ENCODE results near the gene CEP164.
"Not testable (repeated sequence)": the region's sequence is repeated elsewhere in the genome, so short reads cannot be mapped to it uniquely, and the experiment has no call there.

CEP164 gene

DNA sequence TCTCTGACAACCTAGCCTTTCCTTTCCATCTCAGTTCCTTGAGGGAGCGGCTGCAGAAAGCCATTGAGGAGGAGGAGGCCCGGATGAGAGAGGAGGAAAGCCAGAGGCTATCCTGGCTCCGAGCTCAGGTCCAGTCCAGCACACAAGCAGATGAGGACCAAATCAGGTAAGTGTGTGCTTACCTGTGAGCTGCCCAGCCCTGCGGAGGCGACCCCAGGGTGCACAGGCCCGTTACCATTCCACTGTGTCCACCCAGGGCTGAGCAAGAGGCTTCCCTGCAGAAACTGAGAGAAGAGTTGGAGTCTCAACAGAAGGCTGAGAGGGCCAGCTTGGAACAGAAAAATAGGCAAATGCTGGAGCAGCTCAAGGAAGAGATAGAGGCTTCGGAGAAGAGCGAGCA, 63.1 kb downstream of the CEP164 start:
- peak in 1 of 10 donors; percentile 78 for DNase-seq
- intact Hi-C loops (cut with DNase I) = no loop called here

DNA sequence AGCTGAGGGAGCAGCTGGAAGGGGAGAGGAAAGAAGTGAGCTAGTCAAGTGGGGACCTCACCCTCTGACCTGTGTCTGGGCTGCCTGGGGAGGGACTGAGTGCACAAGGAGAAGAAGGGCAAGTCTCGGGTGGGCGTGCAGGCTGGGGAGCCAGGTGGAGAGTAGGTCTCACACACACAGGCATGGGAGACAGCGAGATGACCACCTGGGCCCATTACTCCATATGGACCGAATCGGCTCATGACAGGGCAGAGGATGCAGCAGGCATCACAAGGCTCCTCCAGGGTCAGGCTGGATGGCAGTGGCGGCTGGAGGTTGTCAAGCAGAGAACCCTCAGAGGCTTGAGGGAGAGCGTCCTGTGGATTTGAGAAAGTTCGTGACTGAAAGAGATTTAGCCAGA, 63.5 kb downstream of the CEP164 start:
- no peak for DNase-seq
- intact Hi-C loops (cut with DNase I) = no loop called here

DNA sequence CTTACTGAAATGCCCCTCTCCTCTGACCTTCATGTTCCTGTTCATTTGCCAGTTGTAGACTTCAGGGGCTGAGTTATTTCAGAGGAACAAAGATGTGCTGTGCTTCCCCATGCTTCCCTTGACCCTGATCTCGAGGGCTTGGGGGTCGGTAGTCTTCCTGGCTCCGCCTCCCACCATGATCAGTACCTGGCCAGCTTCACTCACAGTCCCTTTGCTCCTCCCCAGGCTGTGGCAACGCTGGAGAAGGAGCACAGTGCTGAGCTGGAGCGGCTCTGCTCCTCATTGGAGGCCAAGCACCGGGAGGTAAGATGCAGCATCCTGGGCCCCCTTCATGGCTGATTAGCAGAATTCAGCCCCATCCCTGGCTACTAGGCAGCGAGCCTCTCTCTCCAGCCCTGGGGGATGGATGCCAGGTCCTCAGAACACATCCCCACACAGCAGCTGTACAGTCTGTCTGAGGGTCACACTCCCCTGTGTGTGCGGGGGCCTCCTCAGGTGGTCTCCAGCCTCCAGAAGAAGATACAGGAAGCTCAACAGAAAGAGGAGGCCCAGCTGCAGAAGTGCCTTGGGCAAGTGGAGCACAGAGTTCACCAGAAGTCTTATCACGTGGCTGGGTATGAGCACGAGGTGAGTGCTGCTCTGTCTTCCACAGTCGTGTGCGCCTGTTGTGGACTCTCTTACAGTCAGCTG, 64.5 kb downstream of the CEP164 start:
- peak in 1 of 10 donors; percentile 24 for DNase-seq
- intact Hi-C loops (cut with DNase I) = no loop called here

DNA sequence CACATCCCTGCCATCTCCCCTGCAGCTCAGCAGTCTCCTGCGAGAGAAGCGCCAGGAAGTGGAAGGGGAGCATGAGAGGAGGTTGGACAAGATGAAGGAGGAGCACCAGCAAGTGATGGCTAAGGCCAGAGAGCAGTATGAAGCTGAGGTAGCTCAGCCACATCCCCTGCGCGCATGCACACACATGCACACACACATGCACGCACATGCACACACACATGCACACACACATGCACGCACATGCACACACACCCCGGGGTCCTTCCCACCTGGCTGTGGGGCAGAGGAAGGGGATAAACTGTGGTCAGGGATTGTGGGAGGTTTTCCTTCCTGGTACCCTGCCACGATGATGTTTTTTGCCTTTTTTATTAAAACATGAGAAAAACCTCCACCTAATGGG, 65.3 kb downstream of the CEP164 start:
- peak in 1 of 10 donors; percentile 29 for DNase-seq
- intact Hi-C loops (cut with DNase I) = no loop called here

DNA sequence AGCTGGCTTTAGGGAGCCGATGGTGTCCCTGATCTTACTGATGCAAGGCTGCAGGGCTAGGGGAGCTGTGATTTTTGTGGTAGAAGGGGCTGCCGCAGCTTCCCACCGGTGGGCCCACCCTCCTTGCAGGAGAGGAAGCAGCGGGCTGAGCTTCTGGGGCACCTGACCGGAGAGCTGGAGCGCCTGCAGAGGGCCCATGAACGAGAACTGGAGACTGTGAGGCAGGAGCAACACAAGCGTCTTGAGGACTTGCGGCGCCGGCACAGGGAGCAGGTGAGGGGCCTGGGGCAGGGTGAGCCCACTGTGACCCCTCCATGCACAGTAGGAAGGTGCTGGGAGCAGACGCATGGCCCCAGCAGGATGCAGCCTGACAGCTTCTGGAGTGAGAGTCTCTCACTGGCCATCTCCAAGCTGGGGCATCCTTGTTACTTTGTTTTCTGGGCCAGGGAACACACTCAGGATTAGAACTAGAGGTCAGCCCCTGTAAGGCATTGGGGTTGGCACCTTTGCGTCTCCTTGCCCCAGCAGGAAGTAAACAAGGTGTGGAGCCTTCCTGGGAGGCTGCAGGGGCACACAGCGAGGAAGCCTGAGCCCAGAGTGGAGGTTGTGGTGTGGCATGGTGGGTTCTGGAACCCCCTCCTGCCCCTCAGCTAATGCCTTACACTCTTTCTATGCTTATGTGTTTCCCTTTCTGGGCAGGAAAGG, 66.7 kb downstream of the CEP164 start:
- DNase-seq = peak in 1 of 10 donors; percentile 56
- intact Hi-C loops (cut with DNase I) = no loop called here

DNA sequence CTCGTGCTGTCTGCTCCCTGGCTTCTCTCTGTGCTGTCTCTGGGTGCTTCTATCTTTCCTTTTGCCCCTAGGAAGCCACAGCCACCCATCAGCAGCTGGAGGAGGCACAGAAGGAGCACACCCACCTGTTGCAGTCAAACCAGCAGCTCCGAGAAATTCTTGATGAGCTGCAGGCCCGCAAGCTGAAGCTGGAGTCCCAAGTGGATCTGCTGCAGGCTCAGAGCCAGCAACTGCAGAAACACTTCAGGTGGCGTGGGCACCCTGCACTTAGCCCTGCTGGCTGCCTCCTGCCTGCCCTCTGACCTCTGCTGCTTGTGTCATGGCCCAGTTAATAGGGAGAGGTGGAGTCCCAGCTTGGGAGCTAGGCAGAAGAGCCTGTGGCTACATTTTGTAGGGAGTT, 67.8 kb downstream of the CEP164 start:
- no peak for DNase-seq
- intact Hi-C loops (cut with DNase I) = no loop called here

DNA sequence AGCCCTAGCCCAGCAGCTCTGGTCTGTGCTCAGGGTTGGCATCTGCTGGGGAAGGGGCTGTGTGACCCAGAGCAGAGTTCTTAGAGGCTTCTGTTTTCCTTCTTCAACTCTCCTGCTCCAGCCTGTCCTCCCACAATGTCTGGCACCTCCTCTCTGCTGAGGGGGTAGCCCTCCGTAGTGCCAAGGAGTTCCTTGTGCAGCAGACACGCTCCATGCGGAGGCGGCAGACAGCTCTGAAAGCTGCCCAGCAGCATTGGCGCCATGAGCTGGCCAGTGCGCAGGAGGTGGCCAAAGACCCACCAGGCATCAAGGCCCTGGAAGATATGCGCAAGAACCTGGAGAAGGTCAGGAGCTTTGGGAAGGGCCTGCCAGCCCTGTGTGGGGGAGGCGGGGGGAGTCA, 69.3 kb downstream of the CEP164 start:
- intact Hi-C loops (cut with DNase I) = no loop called here
- peak in 7 of 10 donors; percentile 20 to 92 (median 34) for DNase-seq

DNA sequence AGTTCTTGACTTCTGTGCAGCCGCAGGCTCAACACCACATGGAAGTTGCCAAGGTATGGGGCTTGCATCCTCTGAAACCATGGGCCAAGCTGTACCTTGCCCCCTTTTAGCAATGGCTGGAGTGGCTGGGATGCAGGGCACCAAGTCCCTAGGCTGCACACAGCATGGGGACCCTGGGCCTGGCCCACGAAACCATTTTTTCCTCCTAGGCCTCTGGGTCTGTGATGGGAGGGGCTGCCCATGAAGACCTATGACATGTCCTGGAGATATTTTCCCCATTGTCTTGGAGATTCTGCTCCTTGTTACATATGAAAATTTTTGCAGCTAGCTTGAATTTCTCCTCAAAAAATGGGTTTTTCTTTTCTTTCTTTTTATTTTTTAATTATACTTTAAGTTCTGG, 71.0 kb downstream of the CEP164 start:
- intact Hi-C loops (cut with DNase I); DNase-seq: not testable (repeated sequence)

DNA sequence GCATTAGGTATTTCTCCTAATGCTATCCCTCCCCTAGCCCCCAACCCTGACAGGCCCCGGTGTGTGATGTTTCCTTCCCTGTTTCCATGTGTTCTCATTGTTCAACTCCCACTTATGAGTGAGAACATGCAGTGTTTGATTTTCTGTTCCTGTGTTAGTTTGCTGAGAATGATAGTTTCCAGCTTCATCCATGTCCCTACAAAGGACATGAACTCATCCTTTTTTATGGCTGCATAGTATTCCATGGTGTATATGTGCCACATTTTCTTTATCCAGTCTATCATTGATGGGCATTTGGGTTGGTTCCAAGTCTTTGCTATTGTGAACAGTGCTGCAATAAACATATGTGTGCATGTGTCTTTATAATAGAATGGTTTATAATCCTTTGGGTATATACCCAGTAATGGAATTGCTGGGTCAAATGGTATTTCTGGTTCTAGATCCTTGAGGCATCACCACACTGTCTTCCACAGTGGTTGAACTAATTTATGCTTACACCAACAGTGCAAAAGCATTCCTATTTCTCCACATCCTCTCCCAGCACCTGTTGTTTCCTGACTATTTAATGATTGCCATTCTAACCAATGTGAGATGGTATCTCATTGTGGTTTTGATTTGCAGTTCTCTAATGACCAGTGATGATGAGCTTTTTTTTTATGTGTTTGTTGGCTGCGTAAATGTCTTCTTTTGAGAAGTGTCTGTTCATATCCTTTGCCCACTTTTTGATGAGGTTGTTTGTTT, 71.6 kb downstream of the CEP164 start:
- DNase-seq; intact Hi-C loops (cut with DNase I): not testable (repeated sequence)

DNA sequence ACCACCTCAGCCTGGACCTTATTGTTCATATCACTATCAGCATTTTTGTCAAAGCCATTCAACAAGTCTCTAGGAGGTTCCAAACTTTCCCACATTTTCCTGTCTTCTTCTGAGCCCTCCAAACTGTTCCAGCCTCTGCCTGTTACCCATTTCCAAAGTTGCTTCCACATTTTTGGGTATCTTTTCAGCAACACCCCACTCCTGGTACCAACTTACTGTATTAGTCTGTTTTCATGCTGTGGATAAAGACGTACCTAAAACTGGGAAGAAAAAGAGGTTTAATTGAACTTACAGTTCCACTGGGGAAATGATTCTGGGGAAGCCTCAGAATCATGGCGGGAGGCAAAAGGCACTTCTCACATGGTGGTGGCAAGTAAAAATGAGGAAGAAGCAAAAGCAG, 78.2 kb downstream of the CEP164 start:
- intact Hi-C loops (cut with DNase I); DNase-seq: not testable (repeated sequence)

DNA sequence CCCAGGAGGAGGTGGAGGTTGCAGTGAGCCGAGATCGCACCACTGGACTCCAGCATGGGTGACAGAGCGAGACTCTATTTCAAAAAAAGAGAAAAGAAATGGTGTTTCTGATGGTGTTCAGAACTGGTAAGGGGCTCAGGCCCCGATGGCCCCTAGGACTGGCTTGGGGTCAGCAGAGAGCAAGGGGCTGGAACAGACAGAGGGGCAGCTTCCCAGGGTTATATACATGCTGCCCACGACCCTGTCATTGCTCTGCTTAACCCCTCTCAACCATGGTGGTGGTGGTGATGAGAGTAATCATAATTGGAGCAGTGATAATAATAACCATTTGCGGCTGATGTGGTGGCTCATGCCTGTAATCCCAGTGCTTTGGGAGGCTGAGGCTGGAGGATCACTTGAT, 79.4 kb downstream of the CEP164 start:
- DNase-seq = no peak
- intact Hi-C loops (cut with DNase I) = no loop called here

DNA sequence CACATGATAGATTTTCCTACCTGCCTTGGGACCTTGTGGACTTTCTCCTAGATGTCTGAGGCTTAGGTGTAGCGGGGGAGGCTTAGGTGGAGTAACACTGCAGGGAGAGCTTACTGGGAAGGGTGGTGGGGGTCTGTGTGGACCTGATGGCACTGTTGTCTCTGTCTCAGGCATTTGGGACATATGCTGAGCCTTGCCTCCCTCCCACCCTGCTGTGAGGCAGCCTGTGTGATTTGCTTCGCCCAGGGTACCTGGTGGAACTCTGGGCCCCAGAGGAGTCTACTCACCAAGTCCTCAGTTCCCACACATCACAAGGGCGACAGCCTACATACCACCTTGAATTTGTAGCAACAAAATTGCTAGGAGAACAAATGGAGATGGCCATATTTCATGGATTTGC, 80.7 kb downstream of the CEP164 start:
- intact Hi-C loops (cut with DNase I) = no loop called here
- no peak for DNase-seq

DNA sequence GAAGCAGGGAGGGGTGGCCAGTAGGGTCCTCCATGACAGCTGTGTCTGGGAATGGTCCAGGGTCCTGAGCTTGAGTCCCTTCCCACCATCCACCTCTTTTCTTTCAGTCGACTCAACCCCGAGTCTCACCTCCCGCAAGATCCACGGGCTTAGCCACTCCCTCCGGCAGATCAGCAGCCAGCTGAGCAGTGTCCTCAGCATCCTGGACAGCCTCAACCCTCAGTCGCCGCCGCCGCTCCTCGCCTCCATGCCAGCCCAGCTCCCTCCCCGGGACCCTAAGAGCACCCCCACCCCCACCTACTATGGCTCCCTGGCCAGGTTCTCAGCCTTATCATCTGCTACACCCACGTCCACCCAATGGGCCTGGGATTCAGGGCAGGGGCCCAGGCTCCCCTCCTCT, 81.9 kb downstream of the CEP164 start:
- intact Hi-C loops (cut with DNase I) = no loop called here
- no peak for DNase-seq

DNA sequence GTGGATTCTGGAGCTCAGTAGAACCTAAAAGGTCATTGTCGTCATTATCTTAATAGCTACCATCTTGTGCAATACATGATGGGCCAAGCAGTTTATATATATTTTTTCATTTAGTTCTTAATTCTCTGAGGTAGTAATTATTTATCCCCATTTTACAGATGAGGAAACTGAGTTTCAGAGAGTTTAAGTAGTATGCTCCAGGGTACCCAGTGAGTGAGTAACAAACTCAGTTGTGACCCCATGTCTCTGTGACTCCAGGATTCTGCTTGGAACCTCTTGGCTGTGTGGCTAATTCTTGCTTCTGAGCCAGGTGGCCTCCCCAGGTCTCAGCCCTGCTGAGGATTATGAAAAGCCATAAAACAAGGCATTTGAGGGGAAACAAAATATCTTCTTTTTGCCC, 82.6 kb downstream of the CEP164 start:
- DNase-seq = no peak
- intact Hi-C loops (cut with DNase I) = no loop called here

DNA sequence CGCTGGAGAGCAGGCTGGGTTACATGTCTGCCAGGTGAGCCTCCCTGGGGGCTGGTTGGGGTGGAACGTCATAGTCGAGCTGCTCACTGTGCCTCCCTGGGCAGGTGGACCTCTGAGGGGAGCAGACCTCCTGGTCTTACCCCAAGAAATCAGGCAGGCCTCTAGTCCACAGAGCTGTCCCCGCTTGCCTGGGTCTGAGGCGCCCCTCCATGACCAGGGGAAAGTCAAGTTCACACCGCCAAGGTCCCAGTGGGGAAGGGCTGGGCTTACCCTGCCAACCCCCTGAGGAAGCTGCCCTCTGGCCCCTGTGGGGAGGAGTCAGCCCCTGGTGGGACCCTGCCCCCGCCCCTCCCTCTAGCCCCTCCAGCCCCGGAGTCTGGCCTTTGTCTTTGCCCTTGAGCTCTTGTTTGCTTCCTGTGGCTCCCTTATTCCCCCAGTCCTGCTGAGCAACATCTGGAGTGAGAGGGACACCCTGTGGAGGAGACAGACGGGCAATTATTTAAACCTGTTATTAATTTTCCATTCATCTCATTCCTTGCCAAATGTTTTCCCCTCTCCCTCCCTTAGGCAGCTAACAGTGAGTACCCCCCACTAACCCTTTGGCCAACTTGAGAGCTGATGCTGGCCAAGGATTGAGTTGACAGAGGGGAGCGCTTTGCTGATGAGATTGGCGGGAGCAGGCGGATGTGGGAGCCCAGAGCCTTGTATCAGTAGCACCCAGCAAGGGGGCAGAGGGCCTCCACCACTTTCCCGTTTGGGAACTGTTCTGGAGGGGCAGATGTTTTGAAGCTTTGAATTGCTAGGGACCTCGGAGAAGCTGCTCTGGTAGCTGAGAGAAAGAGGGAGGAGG, 83.4 kb downstream of the CEP164 start:
- intact Hi-C loops (cut with DNase I) = no loop called here
- peak in 1 of 10 donors; percentile 74 for DNase-seq

DNA sequence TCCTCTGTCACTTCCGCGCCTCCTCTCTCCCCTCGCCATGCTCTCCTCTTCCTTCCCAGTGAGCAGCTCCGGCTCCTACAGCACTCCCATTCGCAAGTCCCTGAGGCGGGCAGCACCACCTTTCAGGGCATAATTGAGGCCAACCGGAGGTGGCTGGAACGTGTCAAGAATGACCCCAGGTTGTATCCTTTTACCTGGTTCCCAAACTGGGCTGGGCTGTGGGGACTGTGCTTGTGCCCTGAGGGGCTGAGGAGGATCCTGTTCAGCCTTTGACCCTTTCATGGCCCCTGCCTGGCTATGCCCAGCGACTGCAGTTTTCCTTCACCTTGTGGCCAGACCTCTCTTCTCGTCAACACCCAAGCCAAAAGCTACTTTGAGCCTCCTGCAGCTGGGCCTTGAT, 84.1 kb downstream of the CEP164 start:
- intact Hi-C loops (cut with DNase I) = no loop called here
- DNase-seq = peak in 1 of 10 donors; percentile 53

DNA sequence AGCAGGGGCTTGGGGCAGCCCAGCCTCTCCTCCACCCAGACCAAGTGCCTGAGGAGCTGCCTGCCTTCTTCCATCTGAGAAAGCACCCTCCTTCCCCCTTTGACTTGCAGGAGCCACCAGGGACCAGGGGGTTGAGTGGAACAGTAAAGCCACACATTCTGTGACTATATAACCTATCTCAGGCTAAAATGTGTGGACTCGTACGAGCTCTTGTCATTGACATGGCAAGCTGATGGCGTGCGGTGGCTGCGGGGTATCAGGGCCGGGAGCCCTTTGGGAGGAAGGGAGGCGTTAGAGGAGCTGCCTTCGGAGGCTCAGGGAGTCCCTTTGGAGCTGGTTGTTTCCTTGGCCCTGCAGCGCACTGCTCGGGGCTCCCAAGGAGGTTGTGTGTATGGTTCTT, 84.5 kb downstream of the CEP164 start:
- intact Hi-C loops (cut with DNase I) = no loop called here

DNA sequence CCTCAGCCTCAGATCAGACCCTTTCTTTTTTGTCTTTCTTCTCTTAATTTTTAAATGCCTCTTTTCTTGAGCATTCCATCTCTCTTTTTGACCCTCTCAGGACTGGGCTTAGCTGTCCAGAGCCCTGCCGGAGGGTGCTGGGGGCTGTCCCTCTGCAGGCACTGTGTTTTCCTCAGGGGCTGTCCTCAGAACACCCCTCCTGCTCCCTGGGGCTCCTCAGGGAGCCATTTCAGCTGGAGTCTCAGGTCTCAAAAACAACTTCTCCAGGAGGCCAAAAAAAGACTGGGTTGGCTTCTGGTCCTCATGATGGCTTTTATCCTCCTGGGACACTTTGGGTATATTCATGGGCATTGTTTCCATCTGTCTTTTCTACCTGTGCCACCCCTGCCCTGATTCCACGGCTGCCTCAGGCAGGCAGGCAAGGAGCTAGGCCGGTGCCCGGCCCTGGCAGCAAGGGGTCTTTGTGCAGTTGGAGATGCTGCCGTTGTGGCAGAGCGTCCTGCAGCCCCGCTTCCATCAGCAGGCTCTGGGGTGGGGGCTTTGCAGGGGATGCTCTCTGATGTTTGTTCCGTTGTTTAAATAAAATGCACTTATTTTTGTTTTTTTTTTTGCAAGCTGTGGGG, 85.1 kb downstream of the CEP164 start:
- intact Hi-C loops (cut with DNase I) = no loop called here
- no peak for DNase-seq

More for the DNA sequence above, 84.5 kb downstream of the CEP164 start:
- peak in 1 of 10 donors; percentile 72 for DNase-seq

DNA sequence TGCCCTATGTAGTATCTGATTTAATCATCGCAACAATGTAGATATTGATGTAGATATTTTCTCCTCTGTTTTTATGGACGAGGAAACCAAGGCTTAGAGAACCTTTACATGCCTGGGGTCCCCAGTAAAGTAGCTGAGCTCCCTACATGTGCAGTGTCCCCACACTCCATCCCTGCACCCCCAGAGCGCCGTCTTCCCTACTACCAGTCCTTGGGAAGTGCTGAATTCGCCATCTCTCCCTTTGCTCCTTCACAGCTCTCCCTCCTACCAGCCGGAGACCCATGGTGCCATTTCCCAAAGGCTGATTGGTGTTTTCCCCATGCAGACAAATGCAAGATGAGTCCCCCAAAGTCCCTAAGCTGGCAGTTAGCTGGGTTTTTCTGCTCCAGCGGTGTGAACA, 86.0 kb downstream of the CEP164 start:
- intact Hi-C loops (cut with DNase I) = no loop called here
- DNase-seq = no peak

DNA sequence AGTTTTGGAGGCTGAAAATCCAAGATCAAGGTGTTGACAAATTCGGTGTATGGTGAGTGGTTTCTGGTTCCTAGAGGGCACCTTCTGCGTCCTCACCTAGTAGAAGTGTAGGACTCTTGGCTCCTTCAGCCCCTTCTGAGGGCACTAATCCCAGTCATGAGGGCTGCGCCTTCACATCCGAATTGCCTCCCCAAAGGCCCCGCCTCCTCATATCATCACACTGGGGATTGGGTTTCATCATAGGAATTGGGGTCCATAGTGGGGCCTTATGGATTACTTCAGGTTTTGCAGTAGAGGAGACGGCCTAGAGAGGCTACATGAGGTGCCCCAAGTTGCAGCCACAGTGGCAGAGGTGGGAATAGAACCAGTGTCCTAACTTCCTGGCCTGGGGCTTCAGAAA, 87.1 kb downstream of the CEP164 start:
- intact Hi-C loops (cut with DNase I) = no loop called here
- peak in 1 of 10 donors; percentile 53 for DNase-seq

Measured in posterior cingulate gyrus (tissue), 11 donors.